Measurements from ENCODE around the gene DCDC1.

Gene DCDC1

GRCh38 chr11:30859669-30860068 is 509.9 kb downstream of the DCDC1 start:
- no peak overlapping the region for H3K9ac ChIP-seq (ENCODE audit: low read length)
- no peaks in the 10 kb centered on the region for H3K9me3 ChIP-seq (ENCODE audit: insufficient read depth, low read depth, low read length)
- no CpG with 5 or more reads among the region's 3 CpGs for WGBS (ENCODE audit: extremely low coverage, insufficient coverage, insufficient read length)

GRCh38 chr11:30855383-30856006 is 514.0 kb downstream of the DCDC1 start:
- H3K27ac ChIP-seq (ENCODE audit: low read depth, low read length): no peak overlapping the region
- no peak overlapping the region for H2BK12ac ChIP-seq (ENCODE audit: low read length)
- peak in 1 of 2 donors; percentile 20 for DNase-seq
- H3K14ac ChIP-seq (ENCODE audit: low read length): no peak overlapping the region
- no peak overlapping the region for H2BK5ac ChIP-seq (ENCODE audit: low read depth, low read length, poor library complexity)
- no peaks in the 10 kb centered on the region for H3K36me3 ChIP-seq (ENCODE audit: control insufficient read depth in 1 of 2, insufficient read depth in 2 of 2, low read length in 2 of 2)
- no peak overlapping the region for H4K8ac ChIP-seq (ENCODE audit: low read depth, low read length)
- no peak overlapping the region for H3K4ac ChIP-seq (ENCODE audit: low read depth, low read length)
- no peaks in the 10 kb centered on the region for H3K79me2 ChIP-seq (ENCODE audit: control insufficient read depth, insufficient read depth, low read length, poor library complexity)
- no peaks in the 10 kb centered on the region for H3K79me1 ChIP-seq (ENCODE audit: low read length)
- no peaks in the 10 kb centered on the region for H3K9me3 ChIP-seq (ENCODE audit: insufficient read depth, low read depth, low read length)
- H2BK120ac ChIP-seq (ENCODE audit: insufficient read depth, low read length, poor library complexity): no peak overlapping the region
- H3K9ac ChIP-seq (ENCODE audit: low read length): no peak overlapping the region
- no peak overlapping the region for H2AK5ac ChIP-seq (ENCODE audit: low read length)
- no peaks in the 10 kb centered on the region for H3K4me1 ChIP-seq (ENCODE audit: control insufficient read depth in 1 of 2, insufficient read depth in 2 of 2, low read length in 2 of 2)
- H4K91ac ChIP-seq (ENCODE audit: low read depth, low read length): no peak overlapping the region
- no peak overlapping the region for H3K4me3 ChIP-seq (ENCODE audit: low read depth, low read length)
- H3K23ac ChIP-seq (ENCODE audit: low read length): no peak overlapping the region
- H4K12ac ChIP-seq (ENCODE audit: low read depth, low read length): no peak overlapping the region
- no CpG with 5 or more reads among the region's 5 CpGs for WGBS (ENCODE audit: extremely low coverage, insufficient coverage, insufficient read length)
- no peak overlapping the region for H2AFZ ChIP-seq (ENCODE audit: insufficient read depth, low read length, poor library complexity)
- no peaks in the 10 kb centered on the region for H3K27me3 ChIP-seq (ENCODE audit: insufficient read depth, low read length)
- no peak overlapping the region for H3K18ac ChIP-seq (ENCODE audit: low read length)
- no peak overlapping the region for H3K4me2 ChIP-seq (ENCODE audit: low read length)

More at GRCh38 chr11:30859669-30860068, 509.9 kb downstream of the DCDC1 start:
- Histone ChIP-seq H2AK5ac (ENCODE audit: low read length) (no peak overlapping the region), H3K4me3 (ENCODE audit: low read depth, low read length) (no peak overlapping the region), H4K91ac (ENCODE audit: low read depth, low read length) (no peak overlapping the region), H3K27ac (ENCODE audit: low read depth, low read length) (no peak overlapping the region), H3K18ac (ENCODE audit: low read length) (no peak overlapping the region), H3K4me2 (ENCODE audit: low read length) (no peak overlapping the region), H3K79me2 (ENCODE audit: control insufficient read depth, insufficient read depth, low read length, poor library complexity) (no peaks in the 10 kb centered on the region), H2BK120ac (ENCODE audit: insufficient read depth, low read length, poor library complexity) (no peak overlapping the region), H2AFZ (ENCODE audit: insufficient read depth, low read length, poor library complexity) (no peak overlapping the region), H4K8ac (ENCODE audit: low read depth, low read length) (no peak overlapping the region), H3K14ac (ENCODE audit: low read length) (no peak overlapping the region), H3K4ac (ENCODE audit: low read depth, low read length) (no peak overlapping the region), H3K79me1 (ENCODE audit: low read length) (no peaks in the 10 kb centered on the region), H2BK12ac (ENCODE audit: low read length) (no peak overlapping the region), H3K27me3 (ENCODE audit: insufficient read depth, low read length) (no peaks in the 10 kb centered on the region), H3K23ac (ENCODE audit: low read length) (no peak overlapping the region), H3K36me3 (ENCODE audit: control insufficient read depth in 1 of 2, insufficient read depth in 2 of 2, low read length in 2 of 2) (no peaks in the 10 kb centered on the region), H2BK5ac (ENCODE audit: low read depth, low read length, poor library complexity) (no peak overlapping the region), H3K4me1 (ENCODE audit: control insufficient read depth in 1 of 2, insufficient read depth in 2 of 2, low read length in 2 of 2) (no peaks in the 10 kb centered on the region), H4K12ac (ENCODE audit: low read depth, low read length) (no peak overlapping the region)
- DNase-seq: peak in 1 of 2 donors; percentile 3

GRCh38 chr11:30853439-30853838 is 516.1 kb downstream of the DCDC1 start:
- Histone ChIP-seq H2AFZ (ENCODE audit: insufficient read depth, low read length, poor library complexity) (no peak overlapping the region), H3K79me2 (ENCODE audit: control insufficient read depth, insufficient read depth, low read length, poor library complexity) (no peaks in the 10 kb centered on the region), H3K27ac (ENCODE audit: low read depth, low read length) (no peak overlapping the region), H3K36me3 (ENCODE audit: control insufficient read depth in 1 of 2, insufficient read depth in 2 of 2, low read length in 2 of 2) (no peaks in the 10 kb centered on the region), H3K23ac (ENCODE audit: low read length) (no peak overlapping the region), H2BK12ac (ENCODE audit: low read length) (no peak overlapping the region), H3K14ac (ENCODE audit: low read length) (no peak overlapping the region), H3K4me1 (ENCODE audit: control insufficient read depth in 1 of 2, insufficient read depth in 2 of 2, low read length in 2 of 2) (peaks cover 0 to 4% of the 10 kb centered on the region in 2 experiments), H3K4me2 (ENCODE audit: low read length) (no peak overlapping the region), H2AK5ac (ENCODE audit: low read length) (no peak overlapping the region), H3K4ac (ENCODE audit: low read depth, low read length) (no peak overlapping the region), H4K91ac (ENCODE audit: low read depth, low read length) (no peak overlapping the region), H3K4me3 (ENCODE audit: low read depth, low read length) (no peak overlapping the region), H3K18ac (ENCODE audit: low read length) (no peak overlapping the region), H4K8ac (ENCODE audit: low read depth, low read length) (no peak overlapping the region), H3K9me3 (ENCODE audit: insufficient read depth, low read depth, low read length) (no peaks in the 10 kb centered on the region), H2BK5ac (ENCODE audit: low read depth, low read length, poor library complexity) (no peak overlapping the region), H4K12ac (ENCODE audit: low read depth, low read length) (no peak overlapping the region), H2BK120ac (ENCODE audit: insufficient read depth, low read length, poor library complexity) (no peak overlapping the region), H3K79me1 (ENCODE audit: low read length) (no peaks in the 10 kb centered on the region), H3K9ac (ENCODE audit: low read length) (no peak overlapping the region), H3K27me3 (ENCODE audit: insufficient read depth, low read length) (no peaks in the 10 kb centered on the region)
- no peak for DNase-seq

- no CpG with 5 or more reads among the region's 4 CpGs for WGBS (ENCODE audit: extremely low coverage, insufficient coverage, insufficient read length)
- H4K12ac ChIP-seq (ENCODE audit: low read depth, low read length): no peak overlapping the region
- no peak overlapping the region for H3K4me2 ChIP-seq (ENCODE audit: low read length)
- H2BK12ac ChIP-seq (ENCODE audit: low read length): no peak overlapping the region
- no peaks in the 10 kb centered on the region for H3K79me1 ChIP-seq (ENCODE audit: low read length)
- no peaks in the 10 kb centered on the region for H3K27me3 ChIP-seq (ENCODE audit: insufficient read depth, low read length)
- no peak overlapping the region for H4K91ac ChIP-seq (ENCODE audit: low read depth, low read length)
- H3K14ac ChIP-seq (ENCODE audit: low read length): no peak overlapping the region
- no peaks in the 10 kb centered on the region for H3K36me3 ChIP-seq (ENCODE audit: control insufficient read depth in 1 of 2, insufficient read depth in 2 of 2, low read length in 2 of 2)
- H3K18ac ChIP-seq (ENCODE audit: low read length): no peak overlapping the region
- no peak overlapping the region for H3K4me3 ChIP-seq (ENCODE audit: low read depth, low read length)
- H3K9ac ChIP-seq (ENCODE audit: low read length): no peak overlapping the region
- H3K4me1 ChIP-seq (ENCODE audit: control insufficient read depth in 1 of 2, insufficient read depth in 2 of 2, low read length in 2 of 2): peaks cover 2 to 4% of the 10 kb centered on the region in 2 experiments
- no peak overlapping the region for H2BK5ac ChIP-seq (ENCODE audit: low read depth, low read length, poor library complexity)
- H3K23ac ChIP-seq (ENCODE audit: low read length): no peak overlapping the region
- no peak overlapping the region for H3K4ac ChIP-seq (ENCODE audit: low read depth, low read length)
- no peak overlapping the region for H2AK5ac ChIP-seq (ENCODE audit: low read length)
- no peak for DNase-seq
- no peak overlapping the region for H4K8ac ChIP-seq (ENCODE audit: low read depth, low read length)
- H3K79me2 ChIP-seq (ENCODE audit: control insufficient read depth, insufficient read depth, low read length, poor library complexity): no peaks in the 10 kb centered on the region
- H2BK120ac ChIP-seq (ENCODE audit: insufficient read depth, low read length, poor library complexity): no peak overlapping the region
- no peak overlapping the region for H2AFZ ChIP-seq (ENCODE audit: insufficient read depth, low read length, poor library complexity)
- H3K9me3 ChIP-seq (ENCODE audit: insufficient read depth, low read depth, low read length): no peaks in the 10 kb centered on the region
- no peak overlapping the region for H3K27ac ChIP-seq (ENCODE audit: low read depth, low read length)
Measured at GRCh38 chr11:30852645-30853044, 516.9 kb downstream of the DCDC1 start.

Measured in trophoblast cell (in vitro differentiated cells and primary cell).